ENCODE results near the gene PTPRT.

Gene PTPRT

GRCh38 chr20:43189554-43190331 lies at the start of gene PTPRT:
TSS of gene PTPRT (minus strand) at chr20:43189906. CDS start at chr20:43189733, 173 bp downstream.
- DNase-seq: no peak

- DNase-seq: no peak
These were observed 49.1 kb upstream of the PTPRT start for GRCh38 chr20:43238833-43239232.

GRCh38 chr20:43238266-43238665 lies 48.6 kb upstream of the PTPRT start:
- no peak for DNase-seq

- DNase-seq: no peak
These were observed 48.0 kb upstream of the PTPRT start for GRCh38 chr20:43237651-43238168.

GRCh38 chr20:43235998-43236397 lies 46.3 kb upstream of the PTPRT start:
- no peak for DNase-seq

GRCh38 chr20:43231829-43232228 lies 42.1 kb upstream of the PTPRT start:
- DNase-seq: no peak

- no peak for DNase-seq
These were observed 40.0 kb upstream of the PTPRT start for GRCh38 chr20:43229696-43230095.

- no peak for DNase-seq
These were observed 30.9 kb upstream of the PTPRT start for GRCh38 chr20:43220612-43221011.

- no peak for DNase-seq
These were observed 21.2 kb upstream of the PTPRT start for GRCh38 chr20:43210901-43211300.

GRCh38 chr20:43209831-43210230 lies 20.1 kb upstream of the PTPRT start:
- DNase-seq: no peak

GRCh38 chr20:43205699-43206098 lies 16.0 kb upstream of the PTPRT start:
- DNase-seq: no peak

GRCh38 chr20:43202100-43202499 lies 12.4 kb upstream of the PTPRT start:
- DNase-seq: no peak

- DNase-seq: no peak
These were observed 8.9 kb upstream of the PTPRT start for GRCh38 chr20:43198607-43199006.

GRCh38 chr20:43196243-43196642 lies 6.5 kb upstream of the PTPRT start:
- DNase-seq: no peak

- DNase-seq: no peak
These were observed 4.4 kb upstream of the PTPRT start for GRCh38 chr20:43194137-43194536.

- DNase-seq: no peak
These were observed 3.7 kb upstream of the PTPRT start for GRCh38 chr20:43193443-43193842.

GRCh38 chr20:43191946-43192863 lies 2.5 kb upstream of the PTPRT start:
- DNase-seq: peak; percentile 64

GRCh38 chr20:43191143-43191542 lies 1.4 kb upstream of the PTPRT start:
- DNase-seq: no peak

- no peak for DNase-seq
These were observed 737 bp upstream of the PTPRT start for GRCh38 chr20:43190332-43190953.

GRCh38 chr20:43188861-43189553 lies 699 bp downstream of the PTPRT start:
- DNase-seq: peak; percentile 36

- DNase-seq: peak; percentile 49
These were observed 1.5 kb downstream of the PTPRT start for GRCh38 chr20:43188234-43188653.

- DNase-seq: peak; percentile 87
These were observed 2.1 kb downstream of the PTPRT start for GRCh38 chr20:43187476-43188233.

Data from NCI-H748 treated with DMSO at 0.1 percent for 48 hours (cell line).